Mesendoderm (in vitro differentiated cells): ENCODE measurements around the gene RRAGB.

ENCODE experiments used
- DNase-seq: peaks from one replicate; pipeline ENCODE4 v3.0.0; 2013
- H2AK5ac ChIP-seq: 2 replicates; pipeline ENCODE4 v1.6.1; 2013; ENCODE audit warnings: low read length, inconsistent platforms
- H2BK120ac ChIP-seq: 2 replicates; pipeline ENCODE4 v1.6.1; 2013; ENCODE audit warnings: low read depth, mild to moderate bottlenecking, low read length, moderate library complexity, mixed read lengths
- H2BK15ac ChIP-seq: replicated peaks from 2 replicates; pipeline ENCODE4 v1.6.1; 2013; ENCODE audit warnings: low read depth, mild to moderate bottlenecking, moderate library complexity
- H2BK5ac ChIP-seq: 2 replicates; pipeline ENCODE4 v1.6.1; 2013; ENCODE audit warnings: low read length, inconsistent platforms
- H3K18ac ChIP-seq: 2 replicates; pipeline ENCODE4 v1.6.1; 2013; ENCODE audit warnings: mild to moderate bottlenecking, low read length, mixed read lengths
- H3K23ac ChIP-seq: one replicate; pipeline ENCODE4 v1.6.1; 2013; ENCODE audit warnings: low read length
- H3K27ac ChIP-seq: 2 replicates; pipeline ENCODE4 v1.5.1; 2013; ENCODE audit warnings: low read depth, mild to moderate bottlenecking, inconsistent platforms, low read length, moderate library complexity
- H3K27me3 ChIP-seq: 2 replicates; pipeline ENCODE4 v1.6.1; 2013; ENCODE audit warnings: low read length, control low read depth, mild to moderate bottlenecking, inconsistent platforms; ENCODE audit not compliant: insufficient read depth, poor library complexity
- H3K36me3 ChIP-seq: 2 replicates; pipeline ENCODE4 v1.6.1; 2013; ENCODE audit warnings: low read length, inconsistent platforms; ENCODE audit not compliant: control insufficient read depth, insufficient read depth
- H3K4ac ChIP-seq: one replicate; pipeline ENCODE4 v1.6.1; 2013; ENCODE audit warnings: low read depth, mild to moderate bottlenecking, low read length, moderate library complexity
- H3K4me1 ChIP-seq: 2 replicates; pipeline ENCODE4 v1.6.1; 2013; ENCODE audit warnings: low read depth, low read length, inconsistent platforms; ENCODE audit not compliant: control insufficient read depth
- H3K4me2 ChIP-seq: 2 replicates; pipeline ENCODE4 v1.6.1; 2013; ENCODE audit warnings: low read length
- H3K4me3 ChIP-seq: 2 replicates; pipeline ENCODE4 v1.5.1; 2013; ENCODE audit warnings: mild to moderate bottlenecking, low read length
- H3K56ac ChIP-seq: one replicate; pipeline ENCODE4 v1.6.1; 2013; ENCODE audit warnings: low read length
- H3K79me1 ChIP-seq: 2 replicates; pipeline ENCODE4 v1.6.1; 2013; ENCODE audit warnings: low read length, inconsistent platforms
- H3K79me2 ChIP-seq: 2 replicates; pipeline ENCODE4 v1.6.1; 2013; ENCODE audit warnings: mild to moderate bottlenecking, low read length; ENCODE audit not compliant: control insufficient read depth, insufficient read depth
- H3K9ac ChIP-seq: 2 replicates; pipeline ENCODE4 v1.6.1; 2013; ENCODE audit warnings: low read length, inconsistent platforms
- H4K5ac ChIP-seq: one replicate; pipeline ENCODE4 v1.6.1; 2013; ENCODE audit warnings: low read length
- H4K8ac ChIP-seq: one replicate; pipeline ENCODE4 v1.6.1; 2013; ENCODE audit warnings: low read depth, mild to moderate bottlenecking, control low read depth, low read length, moderate library complexity
- WGBS: extraction: QIAGEN DNeasy Blood & Tissue Kit; methylation state at CpG from one replicate; pipeline ENCODE4 v1.1.7; 2013; ENCODE audit warnings: low lambda C conversion rate, missing lambda C conversion rate; ENCODE audit not compliant: insufficient coverage; ENCODE audit errors: extremely low coverage; 5-methylcytosine and 5-hydroxymethylcytosine counted together

RRAGB gene

GRCh38 chrX:55714161-55714560, 3.4 kb upstream of the RRAGB start:
- Histone ChIP-seq H3K4ac (no peak overlapping the region), H2BK120ac (no peak overlapping the region), H2AK5ac (no peak overlapping the region), H2BK5ac (no peak overlapping the region), H3K4me3 (no peak overlapping the region), H3K23ac (no peak overlapping the region), H3K27me3 (no peaks in the 10 kb centered on the region), H2BK15ac (no peak overlapping the region), H3K18ac (no peak overlapping the region), H3K4me2 (no peak overlapping the region), H3K36me3 (no peaks in the 10 kb centered on the region), H3K79me1 (no peaks in the 10 kb centered on the region), H4K8ac (no peak overlapping the region), H3K79me2 (no peaks in the 10 kb centered on the region), H3K9ac (no peak overlapping the region), H4K5ac (no peak overlapping the region), H3K27ac (no peak overlapping the region), H3K4me1 (no peaks in the 10 kb centered on the region), H3K56ac (no peak overlapping the region)
- no peak for DNase-seq
- WGBS = no CpG with 5 or more reads among the region's 5 CpGs

GRCh38 chrX:55715847-55716246, 1.7 kb upstream of the RRAGB start:
- Histone ChIP-seq H2BK120ac (no peak overlapping the region), H3K4me3 (no peak overlapping the region), H3K79me2 (no peaks in the 10 kb centered on the region), H3K9ac (no peak overlapping the region), H3K79me1 (no peaks in the 10 kb centered on the region), H2BK5ac (no peak overlapping the region), H4K5ac (no peak overlapping the region), H3K4me1 (no peaks in the 10 kb centered on the region), H3K4me2 (no peak overlapping the region), H3K27me3 (no peaks in the 10 kb centered on the region), H2AK5ac (no peak overlapping the region), H3K56ac (no peak overlapping the region), H3K18ac (no peak overlapping the region), H3K27ac (no peak overlapping the region), H3K4ac (no peak overlapping the region), H3K36me3 (no peaks in the 10 kb centered on the region), H4K8ac (no peak overlapping the region), H2BK15ac (no peak overlapping the region), H3K23ac (no peak overlapping the region)
- DNase-seq = peak; percentile 19
- WGBS = no CpG with 5 or more reads among the region's 7 CpGs

GRCh38 chrX:55716937-55717336, 612 bp upstream of the RRAGB start:
- H3K9ac ChIP-seq = no peak overlapping the region
- no peak for DNase-seq
- no peaks in the 10 kb centered on the region for H3K27me3 ChIP-seq
- no peak overlapping the region for H3K18ac ChIP-seq
- no peak overlapping the region for H4K5ac ChIP-seq
- H3K79me2 ChIP-seq = no peaks in the 10 kb centered on the region
- no peak overlapping the region for H4K8ac ChIP-seq
- no peak overlapping the region for H2BK5ac ChIP-seq
- H3K27ac ChIP-seq = no peak overlapping the region
- no peak overlapping the region for H3K4ac ChIP-seq
- H3K56ac ChIP-seq = no peak overlapping the region
- H2BK120ac ChIP-seq = no peak overlapping the region
- H3K4me2 ChIP-seq = no peak overlapping the region
- H3K79me1 ChIP-seq = no peaks in the 10 kb centered on the region
- H2AK5ac ChIP-seq = no peak overlapping the region
- no peak overlapping the region for H3K23ac ChIP-seq
- WGBS = no CpG with 5 or more reads among the region's 3 CpGs
- no peak overlapping the region for H3K4me3 ChIP-seq
- H3K4me1 ChIP-seq = no peaks in the 10 kb centered on the region
- H3K36me3 ChIP-seq = no peaks in the 10 kb centered on the region
- H2BK15ac ChIP-seq = no peak overlapping the region

GRCh38 chrX:55731826-55732225, 14.3 kb downstream of the RRAGB start:
- Histone ChIP-seq H2BK5ac (no peak overlapping the region), H2BK15ac (no peak overlapping the region), H3K4me2 (no peak overlapping the region), H3K9ac (no peak overlapping the region), H3K27ac (no peak overlapping the region), H3K4ac (no peak overlapping the region), H3K36me3 (no peaks in the 10 kb centered on the region), H3K79me1 (no peaks in the 10 kb centered on the region), H4K8ac (no peak overlapping the region), H3K56ac (no peak overlapping the region), H3K4me3 (no peak overlapping the region), H3K23ac (no peak overlapping the region), H4K5ac (no peak overlapping the region), H3K4me1 (no peaks in the 10 kb centered on the region), H2AK5ac (no peak overlapping the region), H3K79me2 (no peaks in the 10 kb centered on the region), H3K18ac (no peak overlapping the region), H3K27me3 (no peaks in the 10 kb centered on the region), H2BK120ac (no peak overlapping the region)
- DNase-seq = no peak
- WGBS = no CpG with 5 or more reads among the region's 2 CpGs

GRCh38 chrX:55738969-55739368, 21.4 kb downstream of the RRAGB start:
- H3K56ac ChIP-seq = no peak overlapping the region
- no peak overlapping the region for H3K4ac ChIP-seq
- H3K79me2 ChIP-seq = no peaks in the 10 kb centered on the region
- no peak overlapping the region for H3K23ac ChIP-seq
- no peak overlapping the region for H4K5ac ChIP-seq
- H2BK5ac ChIP-seq = no peak overlapping the region
- DNase-seq = peak; percentile 61
- WGBS = no CpG with 5 or more reads among the region's 4 CpGs
- no peaks in the 10 kb centered on the region for H3K36me3 ChIP-seq
- H3K4me1 ChIP-seq = no peaks in the 10 kb centered on the region
- H3K18ac ChIP-seq = no peak overlapping the region
- H4K8ac ChIP-seq = no peak overlapping the region
- H2AK5ac ChIP-seq = no peak overlapping the region
- H3K9ac ChIP-seq = no peak overlapping the region
- no peak overlapping the region for H2BK15ac ChIP-seq
- H3K27ac ChIP-seq = no peak overlapping the region
- H3K79me1 ChIP-seq = no peaks in the 10 kb centered on the region
- no peak overlapping the region for H3K4me3 ChIP-seq
- no peak overlapping the region for H3K4me2 ChIP-seq
- no peaks in the 10 kb centered on the region for H3K27me3 ChIP-seq
- H2BK120ac ChIP-seq = no peak overlapping the region

GRCh38 chrX:55742649-55743048, 25.1 kb downstream of the RRAGB start:
- no peak overlapping the region for H3K27ac ChIP-seq
- H3K36me3 ChIP-seq = no peaks in the 10 kb centered on the region
- no peak overlapping the region for H4K8ac ChIP-seq
- H2BK15ac ChIP-seq = no peak overlapping the region
- no peak overlapping the region for H3K9ac ChIP-seq
- H2BK120ac ChIP-seq = no peak overlapping the region
- no CpG with 5 or more reads among the region's 2 CpGs for WGBS
- H2AK5ac ChIP-seq = no peak overlapping the region
- H3K56ac ChIP-seq = no peak overlapping the region
- no peak for DNase-seq
- H2BK5ac ChIP-seq = no peak overlapping the region
- H4K5ac ChIP-seq = no peak overlapping the region
- H3K4me2 ChIP-seq = no peak overlapping the region
- no peak overlapping the region for H3K4ac ChIP-seq
- H3K79me2 ChIP-seq = no peaks in the 10 kb centered on the region
- no peak overlapping the region for H3K4me3 ChIP-seq
- H3K4me1 ChIP-seq = no peaks in the 10 kb centered on the region
- H3K18ac ChIP-seq = no peak overlapping the region
- no peak overlapping the region for H3K23ac ChIP-seq
- no peaks in the 10 kb centered on the region for H3K27me3 ChIP-seq
- no peaks in the 10 kb centered on the region for H3K79me1 ChIP-seq
